ENCODE measurements around the gene MTO1.
"Not testable (repeated sequence)": the region's sequence is repeated elsewhere in the genome, so short reads cannot be mapped to it uniquely, and the experiment has no call there.

MTO1 gene

GRCh38 chr6:73537677-73538076 lies 76.1 kb downstream of the MTO1 start:
- FAIRE-seq, result no peak

DNA sequence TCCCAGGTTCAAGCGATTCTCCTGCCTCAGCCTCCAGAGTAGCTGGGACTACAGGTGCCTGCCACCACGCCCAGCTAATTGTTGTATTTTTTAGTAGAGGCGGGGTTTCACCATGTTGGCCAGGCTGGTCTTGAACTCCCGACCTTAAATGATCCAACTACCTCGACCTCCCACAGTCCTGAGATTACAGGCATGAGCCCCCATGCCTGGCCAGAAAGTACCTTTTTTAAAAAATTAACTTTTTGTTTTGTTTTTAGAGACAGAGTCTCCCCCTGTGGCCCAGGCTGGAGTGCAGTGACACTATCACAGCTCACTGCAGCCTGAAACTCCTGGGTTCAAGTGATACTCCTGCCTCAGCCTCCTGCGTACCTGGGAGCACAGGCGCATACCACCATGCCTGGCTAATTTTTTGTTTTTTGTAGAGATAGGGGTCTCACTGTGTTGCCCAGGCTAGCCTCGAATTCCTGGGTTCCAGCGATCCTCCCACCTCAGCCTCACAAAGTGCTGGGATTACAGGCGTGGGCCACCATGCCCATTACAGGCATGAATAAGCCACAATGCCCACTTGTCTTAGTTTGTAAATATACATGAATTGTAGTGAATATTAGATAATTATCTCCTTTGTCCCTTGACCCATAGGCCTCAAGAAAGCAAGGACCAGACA lies 76.7 kb downstream of the MTO1 start:
- no peak for FAIRE-seq

GRCh38 chr6:73542481-73542880 lies 80.9 kb downstream of the MTO1 start:
- not testable (repeated sequence) for FAIRE-seq

- FAIRE-seq, result no peak
These were observed 81.4 kb downstream of the MTO1 start for GRCh38 chr6:73542891-73543290.

- no peak for FAIRE-seq
These were observed 85.5 kb downstream of the MTO1 start for GRCh38 chr6:73547036-73547435.

- no peak for FAIRE-seq
These were observed 87.2 kb downstream of the MTO1 start for GRCh38 chr6:73548458-73549446.

DNA sequence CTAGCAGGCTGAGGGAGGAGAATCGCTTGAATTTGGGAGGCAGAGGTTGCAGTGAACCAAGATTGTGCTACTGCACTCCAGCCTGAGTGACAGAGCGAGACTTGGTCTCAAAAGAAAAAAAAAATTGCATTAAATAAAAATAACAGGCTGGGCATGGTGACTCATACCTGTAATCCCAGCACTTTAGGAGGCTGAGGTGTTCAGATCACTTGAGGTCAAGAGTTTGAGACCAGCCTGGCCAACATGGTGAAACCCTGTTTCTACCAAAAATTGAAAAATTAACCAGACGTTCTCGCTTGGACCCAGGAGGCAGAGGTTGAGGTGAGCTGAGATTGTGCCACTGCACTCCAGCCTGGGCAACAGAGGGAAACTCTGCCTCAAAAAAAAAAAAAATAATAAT lies 89.6 kb downstream of the MTO1 start:
- FAIRE-seq, result not testable (repeated sequence)

DNA sequence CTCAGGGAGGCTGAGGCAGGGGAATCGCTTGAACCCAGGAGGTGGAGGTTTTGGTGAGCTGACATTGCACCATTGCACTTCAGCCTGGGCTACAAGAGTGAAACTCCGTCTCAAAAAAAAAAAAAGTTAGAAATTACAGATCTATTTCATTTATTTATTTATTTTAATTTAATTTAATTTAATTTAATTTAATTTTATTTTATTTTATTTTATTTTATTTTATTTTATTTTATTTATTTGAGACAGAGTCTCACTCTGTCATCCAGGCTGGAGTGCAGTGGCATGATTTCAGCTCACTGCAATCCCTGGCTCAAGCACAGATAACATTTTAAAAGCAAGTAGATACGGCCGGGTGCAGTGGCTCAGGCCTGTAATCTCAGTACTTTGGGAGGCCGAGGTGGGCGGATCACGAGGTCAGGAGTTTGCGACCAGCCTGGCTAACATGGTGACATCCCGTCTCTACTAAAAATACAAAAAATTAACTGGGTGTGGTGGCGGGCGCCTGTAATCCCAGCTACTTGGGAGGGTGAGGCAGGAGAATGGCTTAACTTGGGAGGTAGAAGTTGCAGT lies 93.9 kb downstream of the MTO1 start:
- not testable (repeated sequence) for FAIRE-seq

GRCh38 chr6:73556836-73557235 lies 95.3 kb downstream of the MTO1 start:
- no peak for FAIRE-seq
